Endothelial cell of umbilical vein (primary cell): ENCODE measurements around the gene OR9A2. TPM values are rescaled to one million over a fixed set of nuclear protein-coding genes. Genes with fewer than 3 reads are reported as not detected.

Source experiments
- BruUV-seq: library from RNA; stranded (reverse); fragments of 400-500 nt; replicated peaks from 2 replicates; lab custom pipeline; 2021; lab: Mats Ljungman, UMichigan
- CTCF ChIA-PET: fragments of 300-600, 350-600 bp; sonication (Branson Sonifier 250); formaldehyde crosslinking; loops from one replicate; lab custom pipeline; 2021; ENCODE audit warnings: antibody characterized with exemption, inconsistent platforms; lab: Charles Lee
- POLR2A ChIA-PET: fragments of 300-600, 350-600 bp; sonication (Branson Sonifier 250); formaldehyde crosslinking; loops from one replicate; lab custom pipeline; 2021; ENCODE audit warnings: antibody characterized with exemption, inconsistent platforms; lab: Charles Lee
- DNase-seq: peaks from one replicate; pipeline ENCODE4 v3.0.0-alpha.2; 2011; ENCODE audit warnings: low read depth, low spot score
- FAIRE-seq: peaks from 2 replicates; lab custom pipeline; 2011; peaks lifted over from hg19 to GRCh38; lab: Jason Lieb, UNC
- H2AFZ ChIP-seq: 2 replicates; pipeline ENCODE4 v1.6.0; 2012; ENCODE audit warnings: low read depth, low read length, control low read depth, inconsistent platforms
- H3K27ac ChIP-seq: 2 replicates; pipeline ENCODE4 v1.5.1; 2011; ENCODE audit warnings: low read depth, mild to moderate bottlenecking, control low read depth, low read length, moderate library complexity; ENCODE audit not compliant: insufficient read depth
- H3K27me3 ChIP-seq, 2 experiments: 2 replicates each; pipeline versions ENCODE4 v1.6.0 to v1.6.1; 2011; ENCODE audit warnings: low read length in 2 of 2, mixed read lengths in 1 of 2; ENCODE audit not compliant: control insufficient read depth in 2 of 2, insufficient read depth in 2 of 2
- H3K36me3 ChIP-seq, 2 experiments: 2 replicates in 1 of 2; 3 replicates in 1 of 2; pipeline ENCODE4 v1.5.1; 2011; ENCODE audit warnings: low read length in 2 of 2, mild to moderate bottlenecking in 1 of 2, moderate library complexity in 1 of 2; ENCODE audit not compliant: control insufficient read depth in 2 of 2, insufficient read depth in 2 of 2; ENCODE audit errors: extremely low read depth in 1 of 2
- H3K4me1 ChIP-seq: 3 replicates; pipeline ENCODE4 v1.5.1; 2011; ENCODE audit warnings: mild to moderate bottlenecking, low read length; ENCODE audit not compliant: control insufficient read depth, insufficient read depth; ENCODE audit errors: extremely low read depth
- H3K4me2 ChIP-seq: 2 replicates; pipeline ENCODE4 v1.6.1; 2011; ENCODE audit warnings: low read length, control low read depth, mixed read lengths; ENCODE audit not compliant: insufficient read depth
- H3K4me3 ChIP-seq, 3 experiments: fragments of 200-600 bp in 1 of 3; sonication (generic), shearing (Covaris generic) in 1 of 3; replicated peaks in 1 of 3; 2 replicates each; pipeline ENCODE4 v1.5.1; 2011 to 2016; ENCODE audit warnings: control low read depth in 3 of 3, low read length in 3 of 3, mild to moderate bottlenecking in 2 of 3, inconsistent platforms in 1 of 3, low read depth in 1 of 3, moderate library complexity in 1 of 3; ENCODE audit not compliant: insufficient read depth in 1 of 3
- H3K79me2 ChIP-seq: 2 replicates; pipeline ENCODE4 v1.6.0; 2012; ENCODE audit warnings: low read length, inconsistent platforms; ENCODE audit not compliant: control insufficient read depth, insufficient read depth
- H3K9ac ChIP-seq: replicated peaks from 2 replicates; pipeline ENCODE3; 2011; ENCODE audit warnings: low read length, control low read depth; ENCODE audit not compliant: insufficient read depth; ENCODE audit errors: extremely low read depth
- H3K9me1 ChIP-seq: replicated peaks from 3 replicates; pipeline ENCODE4 v1.6.0; 2011; ENCODE audit warnings: mild to moderate bottlenecking, low read length; ENCODE audit not compliant: control insufficient read depth, insufficient read depth; ENCODE audit errors: extremely low read depth
- H3K9me3 ChIP-seq: replicated peaks from 2 replicates; pipeline ENCODE4 v1.5.1; 2012; ENCODE audit warnings: low read length, inconsistent platforms; ENCODE audit not compliant: control insufficient read depth, insufficient read depth
- H4K20me1 ChIP-seq: replicated peaks from 2 replicates; pipeline ENCODE3; 2011; ENCODE audit warnings: mild to moderate bottlenecking, low read length; ENCODE audit not compliant: control insufficient read depth, insufficient read depth; ENCODE audit errors: extremely low read depth
- CTCF ChIP-seq, 2 donors: IDR thresholded peaks; 1 replicate in 1 of 2; 2 replicates in 1 of 2; pipeline ENCODE4 v1.5.1; 2011; ENCODE audit warnings: low read length in 2 of 2, mild to moderate bottlenecking in 2 of 2, moderate library complexity in 2 of 2, control low read depth in 1 of 2, inconsistent platforms in 1 of 2, low read depth in 1 of 2; ENCODE audit not compliant: insufficient read depth in 1 of 2; ENCODE audit errors: extremely low read depth in 1 of 2
- EZH2 ChIP-seq: IDR thresholded peaks from 2 replicates; pipeline ENCODE4 v1.6.1; 2012; ENCODE audit warnings: borderline replicate concordance, low read depth, mild to moderate bottlenecking, moderate library complexity, low read length, inconsistent platforms; ENCODE audit not compliant: severe bottlenecking
- FOS ChIP-seq: IDR thresholded peaks from 2 replicates; pipeline ENCODE4 v1.6.1; 2011; ENCODE audit warnings: mild to moderate bottlenecking, low read length, moderate library complexity, borderline replicate concordance; ENCODE audit not compliant: insufficient read depth
- GATA2 ChIP-seq: IDR thresholded peaks from 2 replicates; pipeline ENCODE4 v1.7.0; 2011; ENCODE audit warnings: low read depth, mild to moderate bottlenecking, moderate library complexity, mixed read lengths, low read length; ENCODE audit not compliant: insufficient read length, insufficient read depth
- JUN ChIP-seq: IDR thresholded peaks from 2 replicates; pipeline ENCODE4 v1.6.1; 2011; ENCODE audit warnings: borderline replicate concordance, low read depth; ENCODE audit not compliant: insufficient read length, insufficient read depth
- MAX ChIP-seq: IDR thresholded peaks from 2 replicates; pipeline ENCODE4 v1.6.1; 2011; ENCODE audit not compliant: insufficient read depth, insufficient read length
- MYC ChIP-seq: IDR thresholded peaks from one replicate; pipeline ENCODE4 v1.6.1; 2011; ENCODE audit warnings: mild to moderate bottlenecking, low read depth, low read length
- POLR2A ChIP-seq: IDR thresholded peaks from 2 replicates; pipeline ENCODE4 v1.6.1; 2012; ENCODE audit warnings: low read depth, mild to moderate bottlenecking, control low read depth, low read length
- POLR2AphosphoS5 ChIP-seq: IDR thresholded peaks from 2 replicates; pipeline ENCODE4 v1.6.1; 2012; ENCODE audit warnings: low read depth, mild to moderate bottlenecking, control low read depth, low read length, moderate library complexity; ENCODE audit not compliant: insufficient read depth
- dilution Hi-C: fragments of 300-500 bp; cut with MboI; formaldehyde crosslinking; loops from one replicate; pipeline ENCODE4 v1.15.0; 2019; ENCODE audit warnings: low sequenced_read_pairs; ENCODE audit not compliant: extremely low pct_ligation_motif_present
- intact Hi-C: fragments of 100-400 bp; cut with micrococcal nuclease; formaldehyde crosslinking; loops from one replicate; pipeline ENCODE4 v1.10.0; 2022
- polyA plus RNA-seq, 4 experiments: library from polyadenylated mRNA; depleted of rRNA in 3 of 4; stranded (reverse) in 3 of 4; unstranded in 1 of 4; fragments of >200 nt; gene quantifications; 2 replicates each; pipeline versions ENCODE4 v1.2.1 to v1.2.3, GENCODE V29; 2011 to 2012; ENCODE audit warnings: missing spikeins in 1 of 4
- total RNA-seq: library from RNA; stranded (reverse); gene quantifications from 2 replicates; pipeline ENCODE4 v1.2.3, GENCODE V29; 2021

OR9A2 gene
- total and polyA plus RNA-seq, 2 donors (not counting 3 experiments of a cell fraction or from before 2014, with no cell fraction given) = not detected

GRCh38 chr7:143000648-143001047, 26.3 kb downstream of the OR9A2 start:
- Histone ChIP-seq H3K79me2 (no peaks in the 10 kb centered on the region), H2AFZ (no peak overlapping the region), H3K4me3 (no peak overlapping the region), H3K9me3 (no peaks in the 10 kb centered on the region), H3K9ac (no peak overlapping the region), H4K20me1 (no peaks in the 10 kb centered on the region), H3K27me3 (peaks cover 8 to 13% of the 10 kb centered on the region in 2 experiments), H3K36me3 (no peaks in the 10 kb centered on the region), H3K27ac (no peak overlapping the region), H3K4me1 (peaks cover 3% of the 10 kb centered on the region), H3K9me1 (no peaks in the 10 kb centered on the region), H3K4me2 (no peak overlapping the region)
- FAIRE-seq (no peak), DNase-seq (no peak)
- BruUV-seq = no TSS peak
- no peak for TF ChIP-seq MAX
- TF ChIP-seq JUN = no peak
- no peak for TF ChIP-seq POLR2A
- TF ChIP-seq POLR2AphosphoS5 = no peak
- intact Hi-C loops (no loop called here), dilution Hi-C loops (loop anchor here (25.0 kb wide), 1 partner anchor 212 kb away; the partner anchor contains the start of gene TAS2R40)
- ChIA-PET CTCF (interaction anchor here (2.2 to 26.4 kb wide), 9 partner anchors 8 to 522 kb away, joined by 7 to 967 read pairs (median 31); partner anchors contain the start of genes EPHB6 and TAS2R40), POLR2A (no interaction called here)

GRCh38 chr7:142999793-143000192, 27.1 kb downstream of the OR9A2 start:
- ChIA-PET CTCF (interaction anchor here (1.1 to 26.4 kb wide), 8 partner anchors 8 to 464 kb away, joined by 3 to 967 read pairs (median 8); partner anchors contain the start of gene TAS2R40), POLR2A (no interaction called here)
- dilution Hi-C loops (loop anchor here (25.0 kb wide), 1 partner anchor 213 kb away; the partner anchor contains the start of gene TAS2R40), intact Hi-C loops (no loop called here)
- no peak overlapping the region for H3K27ac ChIP-seq
- no peak for DNase-seq
- H3K4me2 ChIP-seq = no peak overlapping the region
- H3K79me2 ChIP-seq = no peaks in the 10 kb centered on the region
- no peaks in the 10 kb centered on the region for H3K9me3 ChIP-seq
- no peaks in the 10 kb centered on the region for H3K9me1 ChIP-seq
- no peak for FAIRE-seq
- H3K9ac ChIP-seq = no peak overlapping the region
- H3K4me3 ChIP-seq = no peak overlapping the region
- H3K27me3 ChIP-seq = peaks cover 6 to 7% of the 10 kb centered on the region in 2 experiments
- no peak overlapping the region for H2AFZ ChIP-seq
- H3K36me3 ChIP-seq = no peaks in the 10 kb centered on the region
- no TSS peak for BruUV-seq
- TF ChIP-seq JUN (no peak), POLR2AphosphoS5 (no peak), POLR2A (no peak), MYC (no peak), GATA2 (no peak), FOS (no peak), CTCF (IDR thresholded peaks at IDR 0.05; ENCODE audit: extremely low read depth in 1 of 2, insufficient read depth in 1 of 2, low read depth in 1 of 2, low read length in 2 of 2) (no peak), EZH2 (no peak), MAX (no peak)
- peaks cover 3% of the 10 kb centered on the region for H3K4me1 ChIP-seq
- no peaks in the 10 kb centered on the region for H4K20me1 ChIP-seq
